ENCODE measurements around the gene DRG2.
A peak's percentile ranks its signal among the peaks of the same experiment; 100 is the strongest.

DRG2 gene

DNA sequence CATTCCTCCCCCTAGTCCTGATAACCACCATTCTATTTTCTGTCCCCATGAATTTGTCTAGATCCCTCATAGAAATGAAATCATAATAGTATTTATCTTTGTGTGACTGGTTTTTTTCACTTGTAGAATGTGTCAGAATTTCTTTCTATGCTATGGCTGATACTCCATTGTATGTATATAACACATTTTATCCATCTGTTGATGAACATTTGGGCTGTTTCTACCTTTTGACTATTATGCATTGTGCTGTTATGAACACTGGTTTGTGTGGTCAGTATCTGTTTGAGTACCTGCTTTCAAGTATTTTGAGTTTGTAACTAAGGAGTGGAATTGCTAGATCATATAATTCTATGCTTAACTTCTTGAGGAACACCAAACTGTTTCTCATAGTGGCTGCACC lies 16.0 kb upstream of the DRG2 start:
- no peak for DNase-seq (ENCODE audit: insufficient read length, low spot score)
- peak; percentile 49 for FAIRE-seq

- FAIRE-seq (no peak), DNase-seq (ENCODE audit: insufficient read length, low spot score) (no peak)
Observed at GRCh38 chr17:18074566-18075272, 13.0 kb upstream of the DRG2 start.

DNA sequence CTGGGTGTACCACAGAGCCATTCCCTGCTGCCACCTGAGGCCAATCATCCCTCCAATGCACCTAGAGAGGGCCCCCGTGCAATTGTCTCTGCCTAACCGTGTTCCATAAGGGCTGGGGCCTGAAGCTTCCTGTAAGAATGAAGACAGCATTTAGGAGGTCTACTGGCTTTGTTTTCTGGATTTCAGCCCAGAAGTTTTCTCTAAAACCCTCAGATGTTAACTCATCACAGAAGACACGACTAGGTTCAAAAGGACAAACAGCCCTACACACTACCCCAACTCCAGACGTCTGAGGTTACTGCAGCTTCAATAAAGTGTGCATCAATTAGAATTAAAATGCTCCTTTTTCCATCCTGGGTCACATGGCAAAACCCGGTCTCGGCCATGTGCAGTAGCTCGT lies 10.8 kb upstream of the DRG2 start:
- DNase-seq (ENCODE audit: insufficient read length, low spot score) = no peak
- no peak for FAIRE-seq

- DNase-seq (ENCODE audit: insufficient read length, low spot score) = no peak
- FAIRE-seq = no peak
Observed at GRCh38 chr17:18079543-18079942, 8.2 kb upstream of the DRG2 start.

- DNase-seq (ENCODE audit: insufficient read length, low spot score) = no peak
- FAIRE-seq = no peak
Observed at GRCh38 chr17:18084256-18084655, 3.5 kb upstream of the DRG2 start.

DNA sequence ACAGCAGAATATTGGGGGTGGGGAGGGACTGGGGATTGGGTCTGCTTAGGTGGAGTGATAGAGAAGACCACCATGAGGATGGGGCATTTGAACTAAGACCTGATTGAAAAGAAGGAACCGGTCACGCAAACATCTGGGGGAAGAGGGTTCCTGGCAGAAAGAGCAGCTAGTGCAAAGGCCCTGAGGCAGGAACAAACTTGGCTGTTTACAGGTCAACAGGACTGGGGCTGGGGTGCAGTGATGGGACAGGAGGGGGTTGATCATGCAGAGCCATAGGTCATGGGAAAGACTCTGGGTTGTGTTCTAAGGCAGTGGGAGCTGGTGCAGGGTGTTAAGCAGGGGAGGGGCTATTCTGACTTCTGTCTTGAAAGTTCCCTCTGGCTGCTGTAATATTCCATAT lies 1.9 kb downstream of the DRG2 start:
- DNase-seq (ENCODE audit: insufficient read length, low spot score) = no peak
- FAIRE-seq = no peak

DNA sequence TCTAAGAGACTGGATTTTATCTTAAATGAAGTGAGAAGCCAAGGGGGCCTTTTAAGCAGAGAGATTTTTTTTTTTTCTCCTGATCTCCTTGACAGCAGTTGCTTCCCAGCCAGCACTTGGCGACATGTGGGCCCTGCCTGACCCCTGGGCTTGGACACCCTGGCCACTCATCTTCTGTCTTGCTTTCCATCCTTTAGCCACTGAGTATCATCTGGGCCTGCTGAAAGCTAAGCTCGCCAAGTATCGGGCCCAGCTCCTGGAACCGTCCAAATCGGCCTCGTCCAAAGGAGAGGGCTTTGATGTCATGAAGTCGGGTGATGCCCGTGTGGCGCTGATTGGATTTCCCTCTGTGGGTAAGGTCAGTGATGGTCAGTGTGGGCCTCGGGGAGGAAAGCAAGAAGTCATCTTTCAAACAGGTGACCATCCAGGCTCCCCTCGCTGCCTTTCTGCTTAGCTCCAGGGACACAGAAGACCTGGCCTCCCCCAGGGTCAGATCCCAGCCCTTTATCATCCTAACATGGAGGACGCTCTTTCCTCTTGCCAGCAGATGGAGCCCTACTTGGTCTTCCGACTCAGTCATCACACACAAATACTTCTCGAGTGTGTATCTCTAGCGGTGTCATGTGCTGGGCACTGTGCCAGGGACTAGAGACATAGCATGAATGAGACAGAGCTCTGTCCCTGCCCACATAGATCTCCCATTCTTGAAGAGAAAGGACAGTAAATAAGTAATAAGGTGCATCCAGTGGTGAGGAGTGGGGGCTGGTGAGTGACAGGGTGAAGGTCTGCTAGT lies 6.1 kb downstream of the DRG2 start:
- no peak for DNase-seq (ENCODE audit: insufficient read length, low spot score)
- no peak for FAIRE-seq

DNA sequence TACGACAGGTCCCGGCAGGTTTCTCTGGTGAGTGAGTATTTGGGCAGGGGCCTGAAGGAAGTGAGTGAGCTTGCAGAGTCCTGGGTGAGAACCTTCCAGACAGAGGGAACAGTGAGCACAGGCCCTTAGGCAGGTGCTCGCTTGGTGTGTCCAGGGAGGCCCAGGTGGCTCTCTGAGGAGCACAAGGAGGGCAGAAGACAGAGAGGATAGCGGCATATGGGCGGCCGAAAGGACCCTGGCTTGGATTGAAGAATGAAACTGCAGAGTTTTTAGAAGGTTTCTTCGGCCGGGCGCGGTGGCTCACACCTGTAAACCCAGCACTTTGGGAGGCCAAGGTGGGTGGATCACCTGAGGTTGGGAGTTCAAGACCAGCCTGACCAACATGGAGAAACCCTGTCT lies 6.7 kb downstream of the DRG2 start:
- FAIRE-seq (no peak), DNase-seq (ENCODE audit: insufficient read length, low spot score) (no peak)

DNA sequence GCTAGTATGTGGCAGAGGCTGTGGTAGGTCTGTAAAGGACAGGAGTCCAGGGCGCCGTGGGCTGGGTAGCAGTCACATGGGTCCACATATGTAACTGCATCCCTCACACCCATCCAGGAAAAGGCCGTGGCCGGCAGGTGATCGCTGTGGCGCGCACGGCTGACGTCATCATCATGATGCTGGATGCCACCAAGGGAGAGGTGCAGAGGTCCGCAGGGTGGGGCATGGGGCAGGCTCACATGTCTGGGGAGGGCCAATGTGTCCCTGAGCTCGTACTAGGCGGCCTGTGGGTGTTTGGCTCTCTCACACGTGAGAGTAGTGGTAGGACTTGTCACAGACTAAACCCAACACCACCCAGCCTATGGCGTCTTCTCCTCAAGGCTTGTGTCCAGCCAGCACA lies 11.8 kb downstream of the DRG2 start:
- FAIRE-seq = no peak
- no peak for DNase-seq (ENCODE audit: insufficient read length, low spot score)

GRCh38 chr17:18100616-18101015 lies 12.9 kb downstream of the DRG2 start:
- DNase-seq (ENCODE audit: insufficient read length, low spot score) (no peak), FAIRE-seq (no peak)

DNA sequence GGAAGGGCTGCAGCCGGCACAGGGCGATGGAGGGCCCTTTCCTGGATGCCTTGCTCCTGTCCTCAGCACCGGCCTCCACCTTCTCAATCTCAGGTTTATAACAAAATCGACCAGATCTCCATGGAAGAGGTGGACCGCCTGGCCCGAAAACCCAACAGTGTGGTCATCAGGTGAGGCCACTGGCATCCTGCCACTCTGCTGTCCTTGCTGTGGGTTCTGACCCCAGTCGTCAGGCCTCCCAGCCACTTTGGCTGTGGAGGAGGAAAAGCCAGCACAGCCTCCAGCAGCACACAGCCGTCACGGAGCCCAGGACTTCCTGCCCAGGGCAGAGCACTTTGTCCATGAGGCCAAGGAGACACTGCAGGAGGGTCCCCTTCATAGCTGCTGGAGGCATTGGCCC lies 14.1 kb downstream of the DRG2 start:
- FAIRE-seq (no peak), DNase-seq (ENCODE audit: insufficient read length, low spot score) (no peak)

DNA sequence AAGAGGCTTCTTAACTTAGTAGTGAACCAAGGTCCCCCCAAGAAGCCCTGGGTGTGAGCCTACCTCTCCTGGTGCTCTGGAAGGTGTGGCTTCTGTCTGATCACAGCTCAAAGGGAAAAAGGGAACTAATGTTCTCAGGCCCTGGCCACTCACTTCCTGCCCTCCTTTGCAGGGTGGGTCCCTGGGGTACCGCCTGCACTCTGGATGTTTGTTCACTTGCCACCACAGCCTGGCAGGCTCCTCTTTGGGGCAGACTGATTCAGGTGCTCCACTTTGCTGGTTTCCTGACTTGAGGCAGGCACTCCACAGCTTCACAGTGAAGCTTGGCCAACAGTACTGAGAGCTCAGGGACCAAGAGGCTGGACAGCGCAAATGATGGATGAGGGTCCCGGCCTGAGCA lies 14.9 kb downstream of the DRG2 start:
- FAIRE-seq (no peak), DNase-seq (ENCODE audit: insufficient read length, low spot score) (no peak)

DNA sequence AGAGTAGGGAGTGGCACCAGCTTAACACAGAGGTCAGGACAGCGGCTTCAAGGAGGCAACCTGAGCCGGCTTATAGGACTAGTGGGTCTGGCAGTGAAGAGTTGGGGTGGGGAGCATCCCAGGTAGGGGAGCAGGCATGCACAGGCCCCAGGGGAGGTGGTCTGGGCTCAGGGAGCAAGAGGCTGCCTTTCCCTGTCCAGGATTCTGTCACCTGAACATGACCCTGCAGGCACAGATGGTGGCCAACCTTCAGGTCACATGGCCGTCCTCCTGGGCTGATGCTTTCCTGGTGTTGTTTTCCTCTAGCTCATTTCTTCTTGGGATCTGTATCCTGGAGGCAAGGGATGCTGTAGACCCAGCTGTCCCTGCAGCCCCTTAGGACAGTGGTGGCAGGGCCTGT lies 17.3 kb downstream of the DRG2 start:
- DNase-seq (ENCODE audit: insufficient read length, low spot score) = no peak
- FAIRE-seq = no peak

DNA sequence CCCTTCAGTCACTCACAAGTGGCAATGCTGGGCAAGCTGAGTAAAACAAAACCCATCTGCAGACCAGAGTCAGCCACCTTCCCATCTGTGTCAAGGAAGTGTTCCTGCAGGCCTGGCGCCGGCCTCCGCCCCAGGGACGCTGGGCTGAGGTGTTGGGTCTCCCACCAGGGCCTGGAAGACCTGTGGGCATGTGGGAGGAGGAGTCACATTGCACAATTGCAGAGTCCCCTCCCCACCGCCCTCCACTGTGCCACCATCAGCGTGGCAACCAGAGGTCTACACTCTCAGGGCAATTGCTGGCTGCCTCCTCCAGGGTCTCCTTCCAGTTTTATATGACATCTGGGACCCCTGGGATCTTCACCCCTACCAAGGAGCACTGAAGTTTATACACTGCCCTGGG lies 17.8 kb downstream of the DRG2 start:
- DNase-seq (ENCODE audit: insufficient read length, low spot score) (no peak), FAIRE-seq (no peak)

GRCh38 chr17:18106211-18106610 lies 18.5 kb downstream of the DRG2 start:
- FAIRE-seq = no peak
- no peak for DNase-seq (ENCODE audit: insufficient read length, low spot score)

DNA sequence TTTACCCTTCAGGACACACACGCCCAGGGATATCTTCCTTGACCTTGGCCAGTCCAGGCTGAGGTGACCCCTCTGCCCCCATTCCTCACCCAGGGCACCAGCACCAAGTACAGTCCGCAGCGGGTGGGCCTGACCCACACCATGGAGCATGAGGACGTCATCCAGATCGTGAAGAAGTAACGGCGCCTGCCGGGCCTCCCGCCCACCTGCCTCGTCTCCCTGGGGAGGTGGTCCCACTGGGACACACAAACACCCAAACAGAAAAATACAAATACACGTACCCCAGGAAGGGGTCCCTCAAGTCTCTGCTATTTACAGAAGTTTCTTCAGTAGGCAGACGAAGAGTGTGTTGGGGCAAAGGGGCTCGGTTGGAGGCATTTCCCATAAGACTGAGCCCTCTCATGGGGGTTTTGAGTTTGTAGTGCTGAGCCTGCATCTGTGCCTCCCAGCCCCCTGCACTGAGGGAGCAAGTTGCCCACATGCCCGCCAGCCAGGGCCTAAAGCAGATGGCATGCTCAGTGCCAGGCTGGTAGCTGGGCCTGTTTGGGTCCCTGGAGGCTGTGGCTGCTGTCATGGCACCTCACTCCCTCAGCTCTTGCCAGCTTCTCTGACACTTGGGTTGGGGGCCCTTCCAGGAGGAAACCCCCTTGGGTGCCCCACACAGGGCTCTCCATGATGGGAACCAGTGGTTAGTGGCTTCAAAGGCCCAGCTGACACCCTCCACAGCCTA lies 19.5 kb downstream of the DRG2 start:
- no peak for FAIRE-seq
- no peak for DNase-seq (ENCODE audit: insufficient read length, low spot score)

DNA sequence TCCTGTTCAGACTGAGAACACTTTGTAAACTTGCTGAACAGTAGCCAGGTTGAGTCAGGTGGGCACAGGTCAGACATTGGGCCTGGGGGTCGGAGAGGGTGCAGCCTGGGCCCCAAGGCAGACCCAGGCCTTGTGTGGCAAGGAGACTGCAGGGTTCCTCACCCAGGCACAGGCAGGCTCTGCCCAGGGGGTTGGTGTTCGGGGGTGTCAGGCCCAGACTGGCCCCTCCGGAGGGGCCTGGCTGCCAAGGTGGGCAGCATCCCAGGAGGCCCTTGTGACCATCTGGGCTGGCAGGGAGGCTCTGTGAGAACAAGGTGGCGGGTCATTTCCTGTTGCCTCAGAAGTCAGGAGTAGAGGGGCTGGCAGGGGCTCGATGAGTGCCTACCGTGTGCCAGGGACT lies 20.2 kb downstream of the DRG2 start:
- no peak for DNase-seq (ENCODE audit: insufficient read length, low spot score)
- FAIRE-seq = no peak

- DNase-seq (ENCODE audit: insufficient read length, low spot score) = no peak
- no peak for FAIRE-seq
Observed at GRCh38 chr17:18108401-18109312, 20.9 kb downstream of the DRG2 start, which contains the start of gene MYO15A. Gene MYO15A (plus strand): TSS chr17:18108756. CDS start chr17:18118801, 10,045 bp downstream.

DNA sequence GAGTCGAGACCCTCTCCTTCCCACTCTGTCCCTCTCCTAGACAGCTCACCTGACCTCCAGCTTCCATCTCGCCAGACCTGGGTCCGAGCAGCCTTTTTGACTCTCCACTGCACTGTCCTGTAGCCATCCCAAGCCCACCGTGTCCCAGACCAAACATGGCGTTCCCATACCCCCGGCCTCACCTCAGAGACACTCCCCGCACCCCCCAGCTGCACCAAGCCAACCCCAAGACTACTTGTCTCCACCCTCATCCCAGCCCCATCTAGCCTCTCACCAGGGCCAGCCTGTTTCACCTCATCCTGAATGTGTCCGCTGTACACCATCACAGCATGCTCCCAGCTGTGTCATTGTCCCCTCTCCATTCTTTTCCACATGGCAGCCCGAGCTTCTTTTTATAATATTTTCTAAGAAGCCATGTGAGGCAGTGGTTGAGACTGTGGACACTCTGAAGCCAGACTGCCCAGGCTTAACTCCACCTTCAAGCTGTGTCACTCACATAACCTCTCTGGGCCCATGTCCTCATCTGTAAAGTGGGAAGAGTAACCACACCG lies 22.3 kb downstream of the DRG2 start:
- FAIRE-seq (no peak), DNase-seq (ENCODE audit: insufficient read length, low spot score) (no peak)

GRCh38 chr17:18110636-18111145 lies 22.9 kb downstream of the DRG2 start:
- FAIRE-seq (no peak), DNase-seq (ENCODE audit: insufficient read length, low spot score) (no peak)
